NCI-H1105 treated with DMSO at 0.1 percent for 48 hours (cell line): Measurements from ENCODE around the gene MCRIP1.

Source experiments
- DNase-seq: peaks from one replicate; lab custom pipeline; 2025; lab: John Stamatoyannopoulos, UW

Gene MCRIP1

DNA sequence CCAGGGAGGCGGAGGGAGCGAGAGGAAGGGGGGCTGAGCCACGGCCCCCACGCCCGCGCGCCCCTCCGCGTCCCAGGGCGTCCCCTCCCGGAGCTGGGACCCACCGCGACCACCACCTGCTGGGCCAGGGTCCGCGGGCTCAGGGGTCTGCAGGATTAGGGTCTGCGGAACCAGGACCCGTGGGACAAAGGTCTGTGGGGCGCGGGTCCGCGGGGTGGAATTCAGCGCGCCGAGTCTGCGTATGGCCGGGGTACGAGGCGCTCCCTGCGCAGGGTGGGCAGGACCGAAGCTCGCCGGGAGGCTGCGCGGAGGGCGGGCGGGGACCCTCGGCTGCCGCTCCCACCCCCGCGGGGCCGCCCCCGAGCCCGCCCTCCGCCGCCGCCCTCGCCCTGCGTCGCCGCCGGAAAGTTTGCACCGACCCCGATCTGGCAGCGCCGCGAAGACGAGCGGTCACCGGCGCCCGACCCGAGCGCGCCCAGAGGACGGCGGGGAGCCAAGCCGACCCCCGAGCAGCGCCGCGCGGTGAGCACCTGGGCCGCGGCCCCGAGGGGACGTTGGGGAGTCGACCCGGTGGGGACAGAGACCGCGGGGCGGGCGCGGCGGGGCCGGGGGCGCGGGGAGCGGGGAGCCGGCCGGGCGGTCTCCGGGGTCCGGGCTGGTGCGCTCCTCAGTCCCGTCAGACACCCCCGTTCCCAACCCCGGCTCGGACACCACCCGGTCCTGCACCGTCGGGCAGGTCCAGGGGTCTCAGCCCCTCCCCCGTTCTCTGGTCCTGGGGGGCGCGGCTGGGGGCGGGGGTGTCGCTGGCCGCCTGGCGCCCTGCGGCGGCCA, 29.1 kb downstream of the MCRIP1 start, which contains the start of gene GCGR:
Gene GCGR (plus strand): TSS at position 423 of the 831 bp plus-strand sequence. CDS start 4,869 bp downstream, outside the sequence.
- no peak for DNase-seq

DNA sequence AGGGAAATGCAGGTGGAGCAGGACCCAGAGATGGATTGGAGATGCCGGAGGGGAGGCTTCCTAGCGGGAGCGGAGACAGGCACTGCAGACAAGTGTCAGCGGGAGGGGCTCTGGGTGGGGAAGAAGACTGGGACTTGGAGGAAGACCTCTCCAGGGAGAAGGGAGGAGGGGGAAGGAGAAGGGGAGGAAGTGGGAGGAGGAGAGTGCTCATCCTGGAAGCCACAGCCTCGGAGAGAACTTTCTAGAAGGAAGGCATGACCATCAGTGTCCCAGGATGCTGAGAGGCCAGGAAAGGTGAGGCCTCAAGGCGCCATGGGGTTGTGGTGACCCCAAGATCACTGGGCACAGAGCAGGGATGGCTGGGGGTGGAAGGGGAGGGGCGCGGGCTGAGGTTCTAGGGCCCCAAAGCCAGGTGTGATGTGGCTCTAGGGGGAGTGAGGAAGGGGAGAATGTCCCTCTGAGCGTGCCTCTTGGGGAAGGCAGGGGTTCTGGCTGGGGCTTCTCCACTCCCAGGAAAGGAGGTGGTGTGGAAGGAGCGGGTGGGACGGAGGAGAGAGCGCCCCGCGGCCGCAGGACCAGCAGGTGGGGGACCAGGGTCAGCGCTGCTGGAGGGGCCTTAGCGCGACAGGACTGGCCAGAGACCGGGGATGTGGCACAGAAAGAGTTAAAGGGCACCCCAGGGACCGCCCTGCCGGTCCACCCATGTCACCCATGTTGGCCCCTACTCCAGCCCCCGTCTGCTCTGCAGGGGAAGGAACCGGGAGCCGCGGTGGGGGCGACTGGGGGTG, 30.0 kb downstream of the MCRIP1 start:
- no peak for DNase-seq

DNA sequence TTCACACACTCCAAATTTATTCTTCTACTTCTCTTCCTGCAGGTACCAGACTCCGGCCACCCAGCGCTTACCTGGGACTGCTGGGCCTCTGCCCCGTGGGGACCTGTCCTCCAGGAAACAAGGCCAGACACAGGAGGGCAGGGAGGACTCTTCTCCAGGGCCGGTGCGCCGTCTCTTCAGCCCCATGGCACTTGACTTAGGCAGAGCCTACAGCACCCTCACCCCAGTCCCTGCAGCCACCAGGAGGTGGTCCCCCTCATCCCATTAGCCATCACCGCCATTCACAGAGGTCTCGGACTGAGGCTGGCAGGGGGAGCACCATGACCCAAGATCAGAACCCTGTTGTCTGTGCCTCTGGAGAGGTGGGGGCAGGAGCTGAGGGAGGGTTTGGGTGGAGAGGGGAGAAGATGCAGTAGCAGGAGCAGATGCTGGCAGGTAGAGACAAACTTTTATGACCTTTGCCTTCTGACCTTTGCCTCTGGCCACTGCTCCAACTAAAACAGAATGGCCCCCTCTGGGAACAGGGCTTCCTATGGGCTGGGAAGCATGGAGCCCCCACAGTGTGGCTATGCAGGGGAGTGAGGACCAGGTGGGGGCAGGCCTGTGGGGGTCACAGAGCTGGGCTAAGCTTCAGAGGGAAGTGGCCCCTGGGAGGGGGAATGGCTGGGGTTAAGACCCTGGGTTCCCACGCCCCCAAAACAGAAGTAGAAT, 30.9 kb downstream of the MCRIP1 start:
- no peak for DNase-seq

DNA sequence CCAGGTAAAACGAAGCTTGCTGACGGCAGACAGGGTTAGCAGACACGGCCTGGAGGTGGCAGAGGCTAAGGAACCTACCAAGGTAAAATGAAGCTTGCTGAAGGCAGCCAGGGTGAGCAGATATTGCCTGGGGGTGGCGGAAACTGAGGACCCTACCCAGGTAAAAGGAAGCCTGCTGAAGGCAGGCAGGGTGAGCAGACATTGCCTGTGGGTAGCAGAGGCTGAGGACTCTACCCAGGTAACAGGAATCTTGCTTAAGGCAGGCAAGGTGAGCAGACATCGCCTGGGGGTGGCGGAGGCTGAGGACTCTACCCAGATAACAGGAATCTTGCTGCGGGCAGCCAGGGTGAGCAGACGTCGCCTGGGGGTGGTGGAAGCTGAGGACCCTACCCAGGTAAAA, 31.8 kb downstream of the MCRIP1 start:
- no peak for DNase-seq

DNA sequence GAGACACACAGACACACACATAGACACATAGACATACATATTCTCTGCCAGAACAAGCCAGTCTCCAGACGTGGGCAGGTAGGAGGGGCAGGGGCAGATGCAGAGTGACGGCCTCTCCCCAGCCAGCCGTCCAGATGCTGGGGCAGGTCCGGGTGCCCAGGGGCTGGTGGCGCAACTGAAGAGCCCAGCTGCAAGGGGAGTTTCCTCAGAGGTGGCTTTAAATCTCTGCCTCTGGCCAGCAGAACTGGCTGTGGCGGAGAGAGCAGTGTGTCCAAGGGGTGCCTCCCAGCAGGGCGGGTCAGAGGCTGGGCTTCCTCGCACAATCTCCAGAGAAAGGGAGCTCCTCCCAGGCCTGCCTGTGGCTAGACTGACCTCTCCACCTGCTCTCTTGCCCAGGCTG, 38.6 kb downstream of the MCRIP1 start:
- no peak for DNase-seq

DNA sequence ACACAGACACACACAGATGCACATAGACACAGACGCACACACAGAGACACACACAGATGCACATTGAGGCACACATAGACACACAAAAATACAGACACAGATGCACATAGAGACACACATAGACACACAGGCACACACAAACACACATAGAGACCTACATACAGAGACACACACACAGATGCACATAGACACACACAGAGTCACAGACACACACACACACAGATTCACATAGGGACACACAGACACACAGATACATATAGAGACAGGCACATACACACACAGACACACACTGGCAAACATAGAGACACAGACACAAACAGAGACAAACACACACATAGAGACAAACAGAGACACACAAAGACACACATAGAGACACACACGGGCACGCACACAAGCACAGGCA, 39.0 kb downstream of the MCRIP1 start:
- no peak for DNase-seq

DNA sequence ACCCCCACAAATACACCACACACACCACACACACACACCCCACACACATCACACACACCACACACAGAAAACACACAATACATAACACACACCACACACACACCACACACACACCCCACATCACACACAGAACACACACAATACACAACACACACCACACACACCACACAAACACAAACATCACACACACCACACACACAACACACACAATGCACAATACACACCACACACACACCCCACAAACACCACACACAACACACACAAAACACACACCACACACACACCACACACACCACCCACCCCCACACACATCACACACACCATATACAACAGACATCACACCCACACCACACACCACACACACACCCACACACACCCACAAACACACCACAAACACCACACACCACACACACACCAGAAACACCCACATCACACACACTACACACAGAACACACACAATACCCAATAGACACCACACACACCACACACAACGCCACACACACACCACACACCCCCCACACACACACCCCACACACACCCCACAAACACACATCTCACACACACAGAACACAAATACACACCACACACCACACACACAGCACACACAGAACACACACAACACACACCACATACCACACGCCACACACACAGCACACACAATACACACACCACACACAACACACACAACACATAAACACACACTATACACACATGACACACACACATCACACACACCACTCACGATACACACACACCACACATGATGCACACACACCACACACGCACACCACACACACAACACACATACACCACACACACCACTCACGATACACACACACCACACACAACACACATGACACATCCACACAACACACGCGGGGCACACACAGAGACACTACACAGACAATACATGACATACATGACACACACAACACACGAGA, 40.1 kb downstream of the MCRIP1 start:
- no peak for DNase-seq
